Tibial nerve (tissue), 3 donors: Measurements from ENCODE around the gene USP35.

Experiments used
- CTCF ChIP-seq, 5 experiments: fragments of 200-600 bp in 3 of 5; fragments of 450-650 bp in 2 of 5; sonication (generic) in 3 of 5; IDR thresholded peaks; one replicate each; pipeline ENCODE4 v1.5.1; 2016 to 2019; ENCODE audit warnings: antibody characterized with exemption in 5 of 5, mild to moderate bottlenecking in 3 of 5, moderate library complexity in 2 of 5
- POLR2A ChIP-seq, 2 donors: fragments of 450-650 bp; IDR thresholded peaks; one replicate each; pipeline ENCODE4 v1.6.1; 2017; ENCODE audit warnings: antibody characterized with exemption in 2 of 2, mild to moderate bottlenecking in 2 of 2, moderate library complexity in 2 of 2

DNA sequence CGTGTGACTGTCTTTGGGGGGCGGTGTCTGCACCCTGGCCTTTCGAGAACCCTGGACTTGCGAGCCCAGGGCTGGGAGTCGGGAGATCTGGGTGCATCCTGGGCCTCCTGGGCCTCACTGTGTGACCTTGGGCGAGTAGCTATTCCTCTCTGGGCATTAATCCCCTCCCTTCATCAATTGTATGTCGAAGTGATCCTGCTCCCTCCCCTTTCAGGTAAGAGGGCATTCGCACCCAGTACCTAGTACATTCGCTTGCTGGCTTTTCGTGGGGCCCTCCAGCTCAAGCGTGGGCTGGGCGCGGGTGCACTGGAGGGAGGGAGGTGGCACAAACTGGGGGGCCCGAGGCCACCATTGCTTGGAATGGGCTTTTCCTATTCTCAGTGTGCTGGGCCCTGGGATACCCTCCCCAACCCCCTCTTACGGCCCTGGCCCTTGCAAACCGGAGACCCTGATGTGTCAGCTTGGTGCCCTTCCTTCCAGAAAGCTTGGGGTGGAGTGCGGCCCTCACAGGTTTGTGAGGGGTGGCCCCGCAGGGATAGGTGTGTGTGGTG is 530 bp downstream of the USP35 start:
- TF ChIP-seq POLR2A (IDR thresholded peaks at IDR 0.05) (no peak), CTCF (IDR thresholded peaks at IDR 0.05) (no peak)
